SIG-M5 (cell line): ENCODE measurements around the gene INTS7.
"Not testable (repeated sequence)": the region's sequence is repeated elsewhere in the genome, so short reads cannot be mapped to it uniquely, and the experiment has no call there.

Source experiments
- DNase-seq: peaks from one replicate; lab custom pipeline; 2025; lab: John Stamatoyannopoulos, UW

Gene INTS7

DNA sequence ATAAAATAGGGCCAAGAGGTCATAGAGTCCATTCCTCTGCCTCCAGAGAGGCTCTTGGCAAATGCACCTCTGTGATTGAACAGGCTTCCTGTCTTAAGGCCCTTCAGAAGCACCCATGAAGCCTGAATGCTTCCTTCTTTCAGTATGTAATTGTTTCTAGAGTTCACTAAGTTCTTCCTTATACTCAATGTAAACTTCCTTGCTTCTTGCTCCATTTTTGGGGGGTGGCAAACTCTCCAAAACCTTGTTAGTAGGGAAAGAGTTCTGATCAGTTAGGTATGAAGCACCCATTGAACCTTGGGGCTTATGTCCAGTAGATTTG is 102.5 kb downstream of the INTS7 start:
- no peak for DNase-seq

DNA sequence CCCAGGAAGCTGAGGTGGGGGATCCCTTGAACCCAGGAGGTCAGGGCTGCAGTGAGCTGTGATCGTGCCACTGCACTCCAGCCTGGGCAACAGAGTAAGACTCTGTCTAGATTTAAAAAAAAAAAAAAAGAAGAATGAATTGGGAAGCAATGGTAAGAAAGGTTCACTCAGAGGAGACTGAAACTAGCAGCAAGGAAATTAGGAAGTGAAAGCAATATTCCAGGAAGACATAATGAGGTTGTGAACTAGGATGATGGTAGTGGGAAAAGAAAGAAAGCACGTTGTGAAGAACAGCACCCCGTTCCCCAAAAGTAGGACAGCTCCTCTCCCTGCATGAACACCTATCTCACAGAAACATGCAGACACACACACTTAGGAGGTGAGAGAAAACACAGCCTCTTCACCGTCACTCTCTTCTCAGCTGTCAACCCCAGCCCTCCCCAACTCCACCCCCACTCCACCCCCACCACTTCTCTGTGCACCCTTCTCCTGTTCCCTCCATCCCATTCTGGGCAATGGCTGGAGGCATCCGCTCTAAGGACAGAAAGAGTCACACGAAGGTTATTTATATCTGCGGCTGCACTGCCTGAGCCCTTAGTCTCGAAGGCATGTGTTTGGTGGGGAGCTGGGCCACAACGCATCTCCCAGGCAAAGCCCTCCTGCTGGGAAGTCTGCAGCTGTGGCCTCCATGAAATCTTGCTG is 103.0 kb downstream of the INTS7 start:
- DNase-seq, result no peak

DNA sequence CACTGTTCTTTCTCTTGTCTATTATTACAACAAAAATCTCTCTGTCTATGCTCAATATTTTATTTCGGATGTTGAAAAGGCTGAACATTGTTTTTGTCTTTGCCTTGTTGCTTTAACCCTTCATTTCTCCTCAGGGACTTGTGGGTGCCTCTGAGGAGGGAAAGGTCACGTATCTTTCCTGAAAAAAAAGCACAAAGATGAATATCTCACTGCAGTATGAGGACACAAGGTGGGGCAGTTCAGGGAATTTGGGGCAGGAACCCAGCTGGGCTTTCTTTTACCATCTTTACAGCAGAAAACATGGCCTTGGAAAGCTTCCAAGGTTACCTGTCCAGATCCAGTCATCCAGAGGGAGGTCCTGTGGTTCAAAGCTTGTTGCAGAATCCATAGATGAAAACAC is 105.7 kb downstream of the INTS7 start:
- no peak for DNase-seq

DNA sequence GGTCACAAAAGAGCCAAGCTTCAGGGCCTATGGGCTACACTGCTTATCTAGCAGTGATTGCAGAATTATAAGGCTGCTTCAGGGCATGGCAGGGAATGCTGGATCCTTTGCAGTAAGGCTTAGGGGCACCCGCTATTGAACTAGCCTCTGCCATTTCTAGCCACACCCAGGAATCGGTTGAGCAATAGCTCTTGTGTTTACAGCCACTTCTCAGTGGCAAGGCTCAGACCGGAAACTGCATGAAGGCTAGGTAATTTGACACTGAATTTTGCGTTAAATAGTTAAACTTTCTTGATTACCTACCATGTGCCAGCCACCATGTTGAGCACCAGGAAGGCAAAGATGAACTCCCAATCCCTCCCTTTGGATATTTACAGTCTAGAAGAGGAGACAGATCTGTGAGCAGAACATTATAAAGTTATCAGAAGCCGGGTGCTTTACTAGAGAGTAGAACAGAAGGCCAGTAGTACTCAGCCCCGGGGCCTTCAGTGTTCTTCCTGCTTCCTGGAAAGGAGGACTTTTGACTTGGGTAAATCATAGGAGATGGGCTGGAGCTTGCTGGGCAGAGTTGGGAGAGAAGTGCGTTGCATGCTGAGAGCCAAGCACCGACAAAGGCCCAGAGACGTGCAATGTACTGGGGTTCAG is 106.2 kb downstream of the INTS7 start:
- DNase-seq, result no peak

DNA sequence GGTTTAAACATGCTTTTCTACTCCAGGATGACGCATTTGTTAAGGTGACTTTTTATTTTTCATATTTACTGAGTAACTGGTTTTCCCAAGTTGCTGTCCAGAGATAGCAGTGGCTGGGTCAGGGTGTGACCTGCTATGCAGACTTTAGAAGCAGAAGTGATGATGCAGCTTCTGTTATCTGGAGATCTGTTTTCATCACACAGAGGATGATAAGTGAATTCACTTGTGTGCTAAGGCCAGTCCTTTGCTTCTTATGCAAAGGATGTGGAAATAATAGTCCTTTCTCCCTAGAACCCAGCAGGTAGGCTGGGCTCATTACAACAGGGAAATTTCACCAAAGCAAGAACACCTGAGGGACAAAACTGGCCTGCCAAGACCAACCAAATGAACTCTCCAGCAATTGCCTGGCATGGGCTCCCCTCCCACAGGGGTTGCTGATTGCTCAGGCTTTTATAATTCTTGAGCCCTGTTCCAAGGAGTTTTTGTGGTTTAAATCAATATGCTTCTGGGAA is 107.0 kb downstream of the INTS7 start:
- DNase-seq, result no peak

DNA sequence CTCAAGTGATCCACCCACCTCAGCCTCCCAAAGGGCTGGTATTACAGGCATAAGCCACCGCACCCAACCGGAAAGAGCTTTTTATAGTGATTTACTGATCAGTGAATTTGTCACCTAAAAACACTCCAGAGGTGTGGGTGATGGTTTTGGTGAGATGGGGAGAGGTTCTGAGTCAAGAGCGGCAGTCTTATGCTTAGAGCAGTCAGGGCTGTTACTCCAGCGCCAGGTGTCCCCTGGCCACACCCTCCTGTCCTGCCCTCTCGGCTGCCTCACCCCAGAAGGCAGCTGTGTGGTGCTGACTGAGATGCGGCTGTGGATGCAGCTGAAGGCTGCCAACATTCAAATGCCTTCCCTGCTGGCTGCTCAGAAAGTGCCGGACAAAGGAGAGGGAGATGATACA is 110.3 kb downstream of the INTS7 start:
- DNase-seq, result no peak

DNA sequence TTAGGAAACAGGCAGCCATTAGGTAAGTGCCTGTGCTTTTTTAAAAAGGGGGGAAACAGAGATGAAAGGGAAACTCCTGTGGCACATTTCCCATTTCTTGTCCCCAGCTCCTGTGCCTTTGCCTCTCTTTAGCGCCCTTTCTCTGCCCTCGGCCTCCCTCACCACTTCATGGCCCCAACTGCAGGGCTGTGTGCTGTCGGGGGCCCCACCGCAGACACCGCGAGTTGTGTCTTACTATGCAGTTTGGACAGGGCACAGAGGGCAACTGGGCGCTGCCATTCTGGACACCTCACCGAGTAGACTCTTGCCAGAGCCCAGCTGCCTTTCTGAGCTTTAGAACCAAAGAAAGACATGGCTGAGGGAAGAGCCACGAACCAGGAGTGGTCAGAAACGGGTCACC is 111.1 kb downstream of the INTS7 start:
- DNase-seq, result no peak

DNA sequence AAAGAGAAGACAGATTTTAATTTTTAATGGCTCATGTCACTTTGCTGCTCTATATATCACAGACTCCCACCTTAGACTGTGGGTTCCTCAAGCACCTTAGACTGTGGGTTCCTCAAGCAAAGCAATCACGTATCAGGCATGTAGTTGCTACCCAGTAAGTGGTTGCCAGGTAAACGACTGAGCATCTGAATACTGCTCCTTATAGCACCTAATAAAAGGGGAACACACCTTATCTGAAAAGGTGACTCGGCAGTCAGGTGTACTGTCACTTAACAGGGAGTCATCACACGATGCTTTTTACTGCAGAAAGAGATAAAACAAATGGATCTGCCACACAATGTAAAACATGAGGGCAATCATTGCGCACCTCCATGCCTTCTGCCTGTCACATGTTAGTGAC is 112.3 kb downstream of the INTS7 start:
- no peak for DNase-seq

DNA sequence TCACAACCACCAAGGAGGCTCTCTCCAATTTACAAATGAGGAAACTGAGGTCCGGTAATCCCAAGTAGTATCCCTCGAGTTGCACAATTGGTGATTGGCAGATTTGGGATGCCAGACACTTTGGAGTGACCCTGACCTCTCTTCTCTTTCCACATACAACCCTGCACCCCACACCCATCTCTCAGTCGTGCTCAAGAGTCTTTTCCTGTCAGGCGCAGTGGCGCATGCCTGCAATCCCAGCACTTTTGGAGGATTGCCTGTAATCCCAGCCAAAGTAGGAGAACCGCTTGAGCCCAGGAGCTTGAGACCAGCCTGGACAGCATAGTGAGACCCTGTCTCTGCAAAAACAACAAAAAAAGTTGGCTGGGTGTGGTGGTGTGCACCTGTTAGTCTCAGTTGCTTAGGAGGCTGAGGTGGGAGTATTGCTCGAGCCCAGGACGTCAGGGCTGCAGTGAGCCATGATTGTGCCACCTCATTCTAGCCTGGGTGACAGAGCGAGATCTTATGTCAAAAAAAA is 113.7 kb downstream of the INTS7 start:
- DNase-seq, result no peak

DNA sequence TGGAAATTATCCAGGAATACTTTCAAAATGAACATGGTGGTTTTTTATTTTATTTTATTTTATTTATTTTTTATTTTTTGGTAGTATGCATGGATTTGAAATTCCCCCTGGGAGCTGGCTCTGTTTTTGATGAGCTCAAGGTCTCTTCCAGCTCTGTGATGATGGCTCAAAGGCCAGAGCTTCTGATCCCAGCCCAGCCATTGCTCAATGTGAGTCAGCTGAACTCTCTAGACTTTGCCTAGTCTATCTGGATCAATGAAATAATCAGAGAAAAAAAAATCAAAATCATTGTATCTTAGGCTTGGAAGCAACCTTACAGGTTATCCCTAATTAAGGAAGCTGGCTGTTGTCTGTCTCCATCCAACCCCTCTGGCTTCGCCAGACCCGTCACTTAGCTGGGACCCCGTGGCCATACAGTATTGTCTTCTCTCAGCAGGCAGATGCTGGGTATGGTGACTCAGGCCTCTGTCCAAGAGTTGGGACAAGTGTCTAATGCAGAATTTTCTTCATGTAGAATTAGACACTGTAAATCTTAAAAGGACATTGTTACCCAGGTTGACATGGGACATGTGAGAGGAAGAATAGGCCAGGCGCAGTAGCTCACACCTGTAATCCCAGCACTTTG is 114.6 kb downstream of the INTS7 start:
- DNase-seq, result no peak

DNA sequence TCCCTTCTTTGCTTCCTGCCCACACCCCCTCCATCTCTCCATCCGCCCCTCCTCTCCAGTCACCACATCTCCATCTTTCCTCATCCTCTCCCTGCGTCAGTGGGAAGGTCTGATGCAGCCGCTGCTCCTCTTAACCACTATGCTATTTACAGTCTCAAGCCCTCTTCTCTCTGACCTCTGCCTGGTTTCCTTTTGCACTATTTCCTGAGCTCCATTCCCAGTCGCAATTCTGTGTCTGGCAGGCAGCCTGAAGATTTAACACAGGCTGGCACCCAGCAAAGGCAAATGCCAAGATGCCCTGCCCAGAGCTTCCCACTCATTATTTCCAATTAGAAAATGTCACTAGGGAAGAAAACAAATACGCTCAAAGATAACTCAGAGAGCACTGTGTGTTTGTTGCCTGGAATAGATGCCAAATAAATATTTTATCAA is 115.2 kb downstream of the INTS7 start:
- no peak for DNase-seq

DNA sequence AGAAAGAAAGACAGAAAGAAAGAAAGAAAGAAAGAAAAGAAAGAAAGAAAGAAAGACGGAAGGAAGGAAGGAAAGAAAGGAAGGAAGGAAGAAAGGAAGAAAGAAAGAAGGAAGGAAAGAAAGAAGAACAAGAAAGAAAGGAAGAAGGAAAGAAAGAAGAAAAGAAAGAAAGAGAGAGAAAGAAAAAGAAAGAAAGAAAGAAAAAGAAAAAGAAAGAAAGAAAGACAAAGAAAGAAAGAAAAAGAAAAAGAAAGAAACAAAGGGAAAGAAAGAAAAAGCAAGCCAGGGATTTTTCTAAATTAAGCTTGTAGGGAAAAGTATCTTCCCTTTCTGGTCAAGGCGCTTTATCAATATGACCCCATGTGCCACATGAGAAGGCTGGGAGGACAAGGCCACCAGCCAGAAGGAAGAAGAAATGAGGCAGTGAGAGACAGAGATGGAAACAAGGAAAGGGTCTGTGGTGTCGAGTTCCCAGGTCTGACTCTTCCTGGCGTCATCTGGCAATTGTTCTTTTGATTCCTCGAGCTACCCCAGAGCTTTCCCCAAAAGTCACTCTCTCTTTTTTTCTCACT is 116.4 kb downstream of the INTS7 start:
- DNase-seq, result no peak

DNA sequence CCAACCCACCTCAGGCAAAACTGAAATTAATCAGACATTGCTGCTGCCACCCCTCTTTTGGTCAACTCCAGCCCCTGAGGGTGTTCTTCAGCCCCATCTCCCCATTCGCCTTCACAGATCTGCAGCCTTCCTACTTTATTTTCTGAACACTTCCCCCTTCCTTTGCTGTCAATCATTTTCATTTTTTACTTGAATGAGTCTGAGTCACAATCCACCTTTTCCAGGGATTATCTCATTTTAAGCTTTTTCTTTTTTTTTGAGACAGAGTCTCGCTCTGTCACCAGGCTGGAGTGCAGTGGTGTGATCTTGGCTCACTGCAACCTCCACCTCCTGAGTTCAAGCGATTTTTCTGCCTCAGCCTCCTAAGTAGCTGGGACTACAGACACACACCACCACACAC is 118.9 kb downstream of the INTS7 start:
- DNase-seq, result not testable (repeated sequence)

DNA sequence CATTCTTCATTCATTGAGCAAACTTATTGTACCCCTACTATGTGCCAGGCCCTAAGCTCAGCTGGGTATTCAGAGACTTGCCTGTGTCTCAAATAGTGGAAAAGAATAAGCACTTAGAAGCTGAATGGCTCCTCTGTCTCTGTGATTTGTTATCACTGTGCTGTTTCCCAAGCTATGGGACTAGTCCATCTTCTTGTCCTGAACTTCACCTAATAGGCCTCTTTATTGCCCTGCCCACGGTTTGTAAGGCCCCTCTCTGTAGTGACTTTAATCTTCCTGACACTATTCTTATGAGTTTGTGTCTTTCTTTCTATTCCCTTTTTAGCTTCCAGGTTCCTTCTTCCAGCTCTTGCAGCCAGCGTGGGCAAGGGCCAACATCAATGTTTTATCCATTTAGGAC is 119.4 kb downstream of the INTS7 start:
- no peak for DNase-seq

DNA sequence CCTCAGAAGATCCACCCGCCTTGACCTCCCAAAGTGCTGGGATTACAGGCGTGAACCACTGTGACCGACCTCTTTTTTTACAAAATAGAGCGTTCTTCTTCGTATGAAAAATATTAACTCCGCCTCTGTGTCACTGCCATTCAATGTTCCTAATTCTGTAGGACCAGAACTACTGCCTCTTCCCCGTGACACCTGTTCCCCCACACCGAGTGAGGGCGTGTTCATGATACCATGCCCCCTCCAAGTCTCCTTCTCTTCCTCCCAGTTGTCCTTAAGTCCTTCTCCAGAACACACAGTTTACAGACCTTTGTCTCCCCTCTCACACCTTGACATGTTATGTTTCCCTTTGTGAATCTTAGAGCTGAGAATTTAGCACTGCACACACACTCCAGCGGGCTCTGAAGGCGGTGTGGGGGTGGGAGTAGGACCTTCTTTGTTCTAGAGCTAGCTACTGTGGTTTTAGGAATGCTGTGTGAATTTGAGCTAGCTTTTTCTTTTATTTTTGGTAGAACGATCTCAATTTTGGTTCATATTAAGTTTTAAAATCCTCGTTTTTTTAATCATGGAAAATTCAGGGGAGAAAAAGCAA is 122.4 kb downstream of the INTS7 start:
- no peak for DNase-seq

DNA sequence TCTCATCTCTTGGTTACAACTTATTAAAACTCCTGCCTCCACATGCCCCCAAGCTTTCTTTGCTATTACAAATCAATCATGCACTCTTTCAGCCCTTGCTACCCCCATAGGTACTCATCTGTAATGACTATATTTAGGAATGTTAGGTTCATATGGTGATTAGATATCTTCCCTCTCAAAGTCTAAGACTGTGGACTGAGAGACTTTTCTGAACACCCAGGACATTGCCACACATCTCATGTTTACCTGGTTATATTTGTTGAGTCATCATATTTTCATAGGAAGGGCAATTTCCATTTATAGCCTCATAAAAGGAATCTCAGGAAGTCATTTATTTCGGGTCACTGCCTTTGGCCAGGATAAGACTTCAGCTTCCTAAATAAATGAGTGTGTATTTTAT is 123.3 kb downstream of the INTS7 start:
- no peak for DNase-seq

DNA sequence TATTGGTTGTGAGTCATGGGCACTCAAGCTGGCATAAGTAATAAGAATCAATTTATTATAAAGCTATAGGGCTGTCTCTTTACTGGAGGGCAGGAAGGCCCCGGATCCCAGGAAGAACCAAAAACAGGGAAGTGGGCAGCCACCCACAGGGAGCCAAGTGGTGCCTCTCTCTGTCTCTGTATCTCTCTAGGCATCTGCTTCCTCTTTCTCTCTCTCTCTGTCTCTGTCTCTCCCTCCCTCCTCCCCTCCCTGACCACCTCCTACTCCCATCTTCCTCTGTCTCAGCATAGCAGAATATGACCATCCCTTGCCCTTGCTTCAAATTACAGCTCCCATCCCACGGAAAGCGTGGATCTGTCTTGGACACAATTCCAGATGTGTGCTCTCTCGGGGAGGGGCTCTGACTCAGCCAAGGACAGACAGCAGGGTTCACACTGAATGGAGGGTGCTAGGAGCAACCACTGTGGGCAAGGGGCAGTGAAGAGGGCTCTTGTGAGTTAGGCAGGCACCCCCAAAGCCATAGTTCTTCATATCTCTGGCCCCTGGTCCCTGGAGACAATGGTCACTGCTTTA is 124.4 kb downstream of the INTS7 start:
- no peak for DNase-seq

DNA sequence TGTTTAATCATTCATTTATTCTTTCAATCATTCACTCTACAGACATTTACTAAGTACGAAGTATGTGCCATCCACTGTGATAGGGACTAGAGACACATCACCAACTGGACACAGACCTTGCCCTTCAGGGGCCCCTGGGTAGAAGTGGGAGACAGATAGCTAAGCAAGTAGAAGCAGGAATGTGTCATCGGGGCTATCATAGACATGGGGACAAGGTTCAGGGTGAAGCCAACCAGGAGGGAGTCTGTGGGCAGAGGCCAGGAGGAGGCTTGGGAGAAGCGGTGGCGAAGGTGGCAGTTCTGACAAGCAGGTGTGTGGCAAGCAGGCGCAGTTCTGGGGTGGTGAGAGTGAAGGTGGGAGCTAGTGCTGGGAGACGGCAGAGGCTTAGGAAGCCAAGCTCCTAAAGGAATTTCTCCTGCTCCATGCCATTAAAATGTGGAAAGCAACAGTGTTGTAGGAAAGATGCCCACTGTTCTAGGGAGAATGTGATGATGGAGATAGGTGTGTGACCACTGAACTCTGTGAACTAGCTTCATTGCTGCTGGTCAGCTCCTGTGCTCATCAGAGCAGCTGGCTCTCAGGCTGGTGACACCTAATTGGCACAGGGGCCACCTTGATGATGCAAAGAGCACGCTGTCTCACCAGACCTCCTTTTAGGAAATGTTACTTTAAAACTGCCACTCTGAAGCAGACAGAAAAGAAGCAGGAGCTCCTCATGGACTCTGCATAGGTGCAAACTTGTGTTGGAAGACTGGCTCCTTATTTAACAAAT is 125.1 kb downstream of the INTS7 start:
- no peak for DNase-seq

DNA sequence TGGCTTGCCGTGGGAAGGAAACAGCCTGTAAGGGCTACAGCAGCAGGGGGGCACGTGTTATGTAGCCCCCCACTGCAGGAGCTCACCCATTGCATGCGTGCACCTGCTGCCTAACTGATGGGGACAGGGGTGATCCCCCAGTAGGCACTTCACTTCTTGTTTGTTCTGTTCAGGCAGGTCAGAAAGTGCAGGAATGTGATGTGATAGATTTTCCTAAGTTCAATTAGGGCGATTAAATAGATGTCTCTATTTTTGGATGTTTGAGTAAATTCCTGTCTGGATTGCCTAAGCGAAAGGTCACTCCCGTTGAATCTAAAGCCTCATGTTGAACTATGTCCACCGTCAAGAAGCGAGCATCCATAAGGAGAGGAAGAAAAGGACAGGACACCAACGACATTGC is 126.0 kb downstream of the INTS7 start:
- DNase-seq, result no peak

DNA sequence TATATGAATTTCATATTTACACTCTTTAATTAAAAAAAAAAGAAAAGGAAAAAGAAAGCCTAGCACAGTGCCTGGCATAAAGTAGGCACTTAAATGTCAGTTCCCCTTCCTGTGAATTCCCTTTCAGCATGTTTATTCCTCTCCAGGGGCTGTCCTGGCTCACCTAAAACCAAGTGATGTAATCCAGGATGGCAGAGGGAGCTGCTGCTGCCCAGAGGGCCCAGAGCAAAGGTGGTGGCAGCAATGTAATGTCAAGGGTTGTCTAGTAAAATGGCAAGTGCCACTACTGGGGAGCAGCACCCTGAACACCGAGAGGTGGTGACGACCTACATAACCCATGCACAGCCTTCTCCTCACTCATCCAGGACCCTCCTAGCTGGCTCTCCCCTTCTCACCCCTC is 126.4 kb downstream of the INTS7 start:
- DNase-seq, result no peak

DNA sequence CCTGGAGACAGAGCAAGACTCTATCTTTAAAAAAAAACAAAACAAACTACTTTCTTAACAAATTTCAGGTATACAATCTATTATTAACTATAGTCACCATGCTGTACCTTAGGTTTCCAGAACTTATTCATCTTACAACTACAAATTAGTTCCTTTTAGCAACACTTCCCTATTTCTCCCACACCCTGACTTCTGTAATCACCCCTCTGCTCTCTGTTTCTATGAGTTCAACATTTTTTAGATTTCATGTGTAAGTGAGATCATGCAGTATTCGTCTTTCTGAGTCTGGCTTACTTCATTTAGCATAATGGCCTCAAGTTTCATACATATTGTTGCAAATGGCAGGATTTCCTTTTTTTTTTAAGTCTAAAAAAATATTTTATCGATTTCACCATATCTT is 126.9 kb downstream of the INTS7 start:
- DNase-seq, result peak; percentile 72
